Effector memory CD4-positive, alpha-beta T cell (primary cell): ENCODE measurements around the gene GPBP1.
A peak's percentile ranks its signal among the peaks of the same experiment; 100 is the strongest.
"Not testable (repeated sequence)": the region's sequence is repeated elsewhere in the genome, so short reads cannot be mapped to it uniquely, and the experiment has no call there.

Experiments used
- DNase-seq, 3 donors: peaks; one replicate each; pipeline ENCODE4 v3.0.0-alpha.2; 2020
- H3K27ac ChIP-seq: 2 replicates; pipeline ENCODE4 v1.7.0; 2013; ENCODE audit warnings: mild to moderate bottlenecking, low read length, moderate library complexity; ENCODE audit not compliant: insufficient read depth, poor library complexity, severe bottlenecking
- H3K27me3 ChIP-seq: replicated peaks from 2 replicates; pipeline ENCODE4 v1.7.0; 2013; ENCODE audit warnings: mild to moderate bottlenecking, low read length; ENCODE audit not compliant: insufficient read depth, control insufficient read depth, poor library complexity, severe bottlenecking
- H3K36me3 ChIP-seq: 2 replicates; pipeline ENCODE4 v1.7.0; 2013; ENCODE audit warnings: mild to moderate bottlenecking, low read length, moderate library complexity; ENCODE audit not compliant: control insufficient read depth, insufficient read depth
- H3K4me1 ChIP-seq: 2 replicates; pipeline ENCODE4 v1.7.0; 2013; ENCODE audit warnings: low read length, mild to moderate bottlenecking; ENCODE audit not compliant: control insufficient read depth, insufficient read depth, poor library complexity, severe bottlenecking
- H3K4me3 ChIP-seq: 2 replicates; pipeline ENCODE4 v1.7.0; 2013; ENCODE audit warnings: low read length, low read depth, mild to moderate bottlenecking; ENCODE audit not compliant: insufficient read depth, poor library complexity, severe bottlenecking
- H3K9me3 ChIP-seq: 2 replicates; pipeline ENCODE4 v1.7.0; 2013; ENCODE audit warnings: mild to moderate bottlenecking, low read length, moderate library complexity; ENCODE audit not compliant: control insufficient read depth

GPBP1 gene

DNA sequence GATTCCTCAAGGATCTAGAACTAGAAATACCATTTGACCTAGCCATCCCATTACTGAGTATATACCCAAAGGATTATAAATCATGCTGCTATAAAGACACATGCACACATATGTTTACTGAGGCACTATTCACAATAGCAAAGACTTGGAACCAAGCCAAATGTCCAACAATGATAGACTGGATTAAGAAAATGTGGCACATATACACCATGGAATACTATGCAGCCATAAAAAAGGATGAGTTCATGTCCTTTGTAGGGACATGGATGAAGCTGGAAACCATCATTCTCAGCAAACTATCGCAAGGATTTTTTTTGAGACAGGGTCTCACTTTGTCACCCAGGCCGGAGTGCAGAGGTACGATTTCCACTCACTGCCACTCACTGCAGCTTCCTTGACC, 8.7 kb upstream of the GPBP1 start:
- not testable (repeated sequence) for H3K4me3 ChIP-seq, H3K36me3 ChIP-seq, H3K4me1 ChIP-seq, DNase-seq, H3K27ac ChIP-seq, H3K27me3 ChIP-seq, H3K9me3 ChIP-seq

DNA sequence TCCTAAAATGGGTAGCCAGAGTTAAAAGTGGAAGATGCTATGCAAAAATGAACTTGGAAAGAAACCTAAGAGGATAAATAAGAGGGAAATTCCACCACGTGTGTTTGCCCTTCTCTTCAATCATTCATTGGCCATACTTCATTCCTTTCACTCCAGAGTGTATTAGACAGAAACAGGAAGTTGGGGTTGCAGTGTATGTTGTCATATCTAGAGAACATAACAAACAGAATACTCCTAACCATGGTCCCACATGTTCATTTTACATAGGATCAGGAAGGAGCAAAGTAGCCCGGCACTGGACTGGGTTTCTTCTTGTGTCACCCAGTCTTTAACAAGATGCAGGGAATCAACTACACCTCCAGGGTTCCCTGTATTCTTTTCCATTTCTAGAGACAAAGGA, 7.6 kb upstream of the GPBP1 start:
- H3K27me3 ChIP-seq: no peaks in the 10 kb centered on the region
- H3K4me1 ChIP-seq: no peaks in the 10 kb centered on the region
- no peak overlapping the region for H3K4me3 ChIP-seq
- no peak overlapping the region for H3K27ac ChIP-seq
- H3K9me3 ChIP-seq: no peaks in the 10 kb centered on the region
- no peak for DNase-seq
- H3K36me3 ChIP-seq: no peaks in the 10 kb centered on the region

GRCh38 chr5:57167201-57167600, 6.7 kb upstream of the GPBP1 start:
- no peak for DNase-seq
- no peak overlapping the region for H3K4me3 ChIP-seq
- no peaks in the 10 kb centered on the region for H3K27me3 ChIP-seq
- H3K36me3 ChIP-seq: no peaks in the 10 kb centered on the region
- H3K27ac ChIP-seq: no peak overlapping the region
- H3K9me3 ChIP-seq: no peaks in the 10 kb centered on the region
- H3K4me1 ChIP-seq: peaks cover 5% of the 10 kb centered on the region

- H3K4me1 ChIP-seq, H3K27ac ChIP-seq, H3K27me3 ChIP-seq, H3K4me3 ChIP-seq, DNase-seq, H3K36me3 ChIP-seq, H3K9me3 ChIP-seq: not testable (repeated sequence)
Observed at GRCh38 chr5:57170116-57170515, 3.7 kb upstream of the GPBP1 start.

- H3K27me3 ChIP-seq: no peaks in the 10 kb centered on the region
- no peaks in the 10 kb centered on the region for H3K36me3 ChIP-seq
- H3K4me3 ChIP-seq: peak overlapping the region; percentile 93
- peaks cover 5% of the 10 kb centered on the region for H3K4me1 ChIP-seq
- DNase-seq: peak; percentile 32 to 45 (median 36)
- H3K27ac ChIP-seq: peak overlapping the region; percentile 100
- H3K9me3 ChIP-seq: no peaks in the 10 kb centered on the region
Observed at GRCh38 chr5:57171816-57172465, 1.9 kb upstream of the GPBP1 start.

GRCh38 chr5:57172466-57173318, 1.2 kb upstream of the GPBP1 start:
- no peaks in the 10 kb centered on the region for H3K9me3 ChIP-seq
- peak overlapping the region; percentile 100 for H3K27ac ChIP-seq
- H3K27me3 ChIP-seq: no peaks in the 10 kb centered on the region
- H3K36me3 ChIP-seq: no peaks in the 10 kb centered on the region
- peak overlapping the region; percentile 93 for H3K4me3 ChIP-seq
- peak in 1 of 3 donors; percentile 16 for DNase-seq
- peaks cover 5% of the 10 kb centered on the region for H3K4me1 ChIP-seq

GRCh38 chr5:57174128-57174889, 450 bp downstream of the GPBP1 start:
- Histone ChIP-seq H3K4me3 (peak overlapping the region; percentile 93), H3K4me1 (peaks cover 5% of the 10 kb centered on the region), H3K27ac (peak overlapping the region; percentile 100), H3K9me3 (no peaks in the 10 kb centered on the region), H3K27me3 (no peaks in the 10 kb centered on the region), H3K36me3 (no peaks in the 10 kb centered on the region)
- peak in 2 of 3 donors; percentile 28 to 30 for DNase-seq

DNA sequence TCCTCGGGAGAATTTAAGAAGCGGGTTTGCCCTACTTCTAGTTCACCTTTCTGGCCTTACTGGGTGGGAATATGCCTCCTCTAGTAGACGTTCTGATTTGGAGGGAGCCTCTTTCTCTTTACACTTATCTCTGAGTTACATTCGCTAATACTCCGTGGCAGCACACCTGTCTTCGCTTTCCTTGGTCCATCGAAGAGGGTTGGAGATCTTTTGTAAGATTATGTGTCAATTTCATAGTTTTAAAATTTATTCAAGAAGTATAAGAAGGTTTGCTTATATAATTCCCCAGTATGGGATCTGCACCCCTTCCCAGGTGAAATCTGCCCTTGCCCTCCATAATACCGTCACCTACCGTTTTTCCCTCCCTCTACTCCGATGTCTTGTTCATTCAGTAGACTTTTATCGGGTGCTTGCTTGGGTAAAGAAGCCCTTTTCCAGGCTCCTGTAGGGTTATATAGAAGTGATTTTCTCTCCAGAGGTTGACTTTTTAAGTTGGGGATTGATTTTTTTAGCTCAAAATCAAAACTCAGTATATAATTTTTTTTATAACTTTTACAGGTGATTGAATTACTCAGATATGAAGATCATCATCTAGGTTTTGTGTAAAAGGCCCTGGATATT, 1.1 kb downstream of the GPBP1 start:
- H3K36me3 ChIP-seq: no peaks in the 10 kb centered on the region
- DNase-seq: no peak
- no peaks in the 10 kb centered on the region for H3K27me3 ChIP-seq
- no peaks in the 10 kb centered on the region for H3K9me3 ChIP-seq
- H3K4me3 ChIP-seq: peak overlapping the region; percentile 93
- peak overlapping the region; percentile 100 for H3K27ac ChIP-seq
- peaks cover 9% of the 10 kb centered on the region for H3K4me1 ChIP-seq

- Histone ChIP-seq H3K9me3 (no peaks in the 10 kb centered on the region), H3K27me3 (no peaks in the 10 kb centered on the region), H3K4me1 (peaks cover 16% of the 10 kb centered on the region), H3K27ac (peak overlapping the region; percentile 100), H3K4me3 (peak overlapping the region; percentile 93), H3K36me3 (no peaks in the 10 kb centered on the region)
- DNase-seq: peak in 1 of 3 donors; percentile 18
Observed at GRCh38 chr5:57175551-57176309, 1.9 kb downstream of the GPBP1 start.
